NCI-H1417 (cell line): Measurements from ENCODE around the gene POLH.
"Not testable (repeated sequence)": the region's sequence is repeated elsewhere in the genome, so short reads cannot be mapped to it uniquely, and the experiment has no call there.

Experiments
- DNase-seq, 3 experiments: peaks; one replicate each; lab custom pipeline; 2025; lab: John Stamatoyannopoulos, UW

The POLH gene

GRCh38 chr6:43630980-43631619 lies 55.1 kb downstream of the POLH start:
- DNase-seq, result no peak

- DNase-seq, result not testable (repeated sequence)
Measured at GRCh38 chr6:43633002-43633401, 57.0 kb downstream of the POLH start.

GRCh38 chr6:43634702-43635303 lies 58.8 kb downstream of the POLH start:
- DNase-seq, result peak in 1 of 3 experiments; percentile 18

- peak; percentile 81 to 87 (median 82) for DNase-seq
Measured at GRCh38 chr6:43635387-43636307, 59.7 kb downstream of the POLH start, which contains the start of gene MAD2L1BP. TSS of gene MAD2L1BP (plus strand) at chr6:43635840. CDS start at chr6:43635876, 36 bp downstream.

GRCh38 chr6:43636308-43636659 lies 60.3 kb downstream of the POLH start:
- DNase-seq, result peak in 1 of 3 experiments; percentile 43

GRCh38 chr6:43639984-43640800 lies 64.2 kb downstream of the POLH start:
- DNase-seq, result no peak

- DNase-seq, result peak in 1 of 3 experiments; percentile 7
Measured at GRCh38 chr6:43644940-43645612, 69.1 kb downstream of the POLH start, which contains the start of gene RSPH9. TSS of gene RSPH9 (plus strand) at chr6:43645036. CDS start at chr6:43645099, 63 bp downstream.

GRCh38 chr6:43645613-43645964 lies 69.6 kb downstream of the POLH start:
- DNase-seq, result no peak

- no peak for DNase-seq
Measured at GRCh38 chr6:43647613-43648012, 71.6 kb downstream of the POLH start.

GRCh38 chr6:43648248-43648647 lies 72.3 kb downstream of the POLH start:
- no peak for DNase-seq

- not testable (repeated sequence) for DNase-seq
Measured at GRCh38 chr6:43652822-43653221, 76.8 kb downstream of the POLH start.

GRCh38 chr6:43657221-43657802 lies 81.3 kb downstream of the POLH start:
- DNase-seq, result no peak

- DNase-seq, result no peak
Measured at GRCh38 chr6:43658161-43658560, 82.2 kb downstream of the POLH start.

GRCh38 chr6:43662948-43663347 lies 87.0 kb downstream of the POLH start:
- DNase-seq, result not testable (repeated sequence)
